Fibroblast of lung (primary cell): ENCODE results near the gene PRDM16. TPM values are rescaled to one million over a fixed set of nuclear protein-coding genes. Genes with fewer than 3 reads are reported as not detected.

Source experiments
- DNase-seq, 2 donors: peaks; one replicate each; pipeline versions ENCODE4 v3.0.0 to v3.0.0-alpha.2; 2010; ENCODE audit warnings: low read depth in 2 of 2
- H2AFZ ChIP-seq: 2 replicates; pipeline ENCODE4 v1.5.1; 2012; ENCODE audit warnings: low read length, control low read depth, inconsistent platforms
- H3K27ac ChIP-seq: 2 replicates; pipeline ENCODE4 v1.5.1; 2011; ENCODE audit warnings: low read length, control low read depth; ENCODE audit not compliant: insufficient read depth
- H3K27me3 ChIP-seq: 2 replicates; pipeline ENCODE4 v1.5.1; 2011; ENCODE audit warnings: mild to moderate bottlenecking, low read length; ENCODE audit not compliant: control insufficient read depth, insufficient read depth
- H3K36me3 ChIP-seq: 2 replicates; pipeline ENCODE4 v1.5.1; 2011; ENCODE audit warnings: low read length; ENCODE audit not compliant: control insufficient read depth, insufficient read depth
- H3K4me1 ChIP-seq: 2 replicates; pipeline ENCODE4 v1.5.1; 2011; ENCODE audit warnings: low read length; ENCODE audit not compliant: control insufficient read depth, insufficient read depth; ENCODE audit errors: extremely low read depth
- H3K4me2 ChIP-seq: 2 replicates; pipeline ENCODE4 v1.5.1; 2011; ENCODE audit warnings: low read length, control low read depth; ENCODE audit not compliant: insufficient read depth; ENCODE audit errors: extremely low read depth
- H3K4me3 ChIP-seq, 4 experiments: fragments of 200-600 bp in 1 of 4; sonication (generic) in 1 of 4; replicated peaks in 1 of 4; 2 replicates each; pipeline ENCODE4 v1.5.1; 2011 to 2016; ENCODE audit warnings: low read length in 4 of 4, low read depth in 3 of 4, mild to moderate bottlenecking in 3 of 4, control low read depth in 2 of 4, inconsistent platforms in 1 of 4, mixed read lengths in 1 of 4; ENCODE audit not compliant: insufficient read depth in 1 of 4; ENCODE audit errors: control extremely low read depth in 1 of 4
- H3K79me2 ChIP-seq: 2 replicates; pipeline ENCODE4 v1.5.1; 2012; ENCODE audit warnings: mild to moderate bottlenecking, low read length, inconsistent platforms; ENCODE audit not compliant: control insufficient read depth, insufficient read depth
- H3K9ac ChIP-seq: 2 replicates; pipeline ENCODE4 v1.5.1; 2011; ENCODE audit warnings: mild to moderate bottlenecking, low read length, control low read depth; ENCODE audit not compliant: insufficient read depth
- H3K9me3 ChIP-seq: 2 replicates; pipeline ENCODE4 v1.5.1; 2012; ENCODE audit warnings: low read depth, low read length; ENCODE audit not compliant: control insufficient read depth, insufficient read depth
- H4K20me1 ChIP-seq: 2 replicates; pipeline ENCODE4 v1.5.1; 2011; ENCODE audit warnings: low read length; ENCODE audit not compliant: control insufficient read depth, insufficient read depth; ENCODE audit errors: extremely low read depth
- EZH2 ChIP-seq: IDR thresholded peaks from 2 replicates; pipeline ENCODE4 v1.5.1; 2012; ENCODE audit warnings: low read length, control low read depth, mild to moderate bottlenecking; ENCODE audit errors: missing control alignments
- polyA plus RNA-seq, 2 donors: library from polyadenylated mRNA; depleted of rRNA in 1 of 2; stranded (reverse) in 1 of 2; unstranded in 1 of 2; fragments of >200 nt; gene quantifications; 2 replicates each; pipeline ENCODE4 v1.2.1, GENCODE V29; 2011 to 2012; ENCODE audit warnings: missing spikeins in 1 of 2
- total RNA-seq: library from RNA; depleted of rRNA; stranded (reverse); fragments of >200 nt; gene quantifications from 2 replicates; pipeline ENCODE4 v1.2.1, GENCODE V29; 2014
- TF ChIP-seq, protein P1 (sequence below), 2 donors: IDR thresholded peaks in 1 of 2; conservative IDR thresholded peaks in 1 of 2; 1 replicate in 1 of 2; 2 replicates in 1 of 2; pipeline ENCODE4 v1.5.1; 2011 to 2012; ENCODE audit warnings: low read length in 2 of 2, control low read depth in 1 of 2, inconsistent platforms in 1 of 2, low read depth in 1 of 2, mild to moderate bottlenecking in 1 of 2

Gene PRDM16
- total and polyA plus RNA-seq, 2 donors (not counting 1 experiment from before 2014, with no cell fraction given) = 0.30 to 1.8 TPM

DNA sequence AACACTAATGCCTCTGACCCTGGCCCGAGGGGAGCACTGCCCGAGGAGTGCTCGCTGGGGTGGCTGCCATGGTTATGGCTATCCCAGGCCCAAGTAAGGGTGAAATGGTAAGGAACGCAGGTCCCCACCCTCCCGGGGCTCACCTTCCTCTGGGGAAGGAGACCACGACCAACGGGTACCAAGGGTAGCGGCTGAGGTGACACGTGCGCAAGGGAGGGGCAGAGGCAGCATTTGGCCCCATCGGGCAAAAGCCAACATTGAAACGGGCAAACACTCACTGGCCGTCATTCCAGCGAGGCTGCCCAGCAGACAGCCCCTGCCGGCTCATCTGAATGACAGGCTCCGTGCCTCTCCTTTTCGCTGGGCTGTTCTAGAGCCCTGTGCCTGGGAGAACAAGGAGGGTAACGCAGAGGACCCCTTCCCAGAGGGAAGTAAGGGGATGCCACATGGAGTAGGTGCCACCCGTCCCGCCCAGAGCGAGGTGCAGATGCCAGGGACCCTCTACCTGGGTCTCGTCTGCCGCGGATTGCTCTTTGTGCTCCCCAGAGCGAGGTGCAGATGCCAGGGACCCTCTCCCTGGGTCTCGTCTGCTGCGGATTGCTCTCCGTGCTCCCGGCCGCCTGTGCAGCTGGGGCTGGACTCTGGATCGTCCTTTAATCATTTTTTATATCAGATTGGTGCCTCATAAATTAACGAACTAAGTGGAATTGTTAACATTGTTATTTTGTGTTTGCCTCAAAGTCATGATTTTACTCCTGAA, 31.5 kb upstream of the PRDM16 start:
- Histone ChIP-seq H3K9me3 (no peaks in the 10 kb centered on the region), H3K27me3 (no peaks in the 10 kb centered on the region), H4K20me1 (no peaks in the 10 kb centered on the region), H3K4me2 (no peak overlapping the region), H2AFZ (no peak overlapping the region), H3K4me3 (no peak overlapping the region), H3K4me1 (no peaks in the 10 kb centered on the region), H3K36me3 (no peaks in the 10 kb centered on the region), H3K9ac (no peak overlapping the region), H3K27ac (no peak overlapping the region), H3K79me2 (no peaks in the 10 kb centered on the region)
- no peak for DNase-seq
- TF ChIP-seq EZH2 = no peak
- TF ChIP-seq, protein P1, sequence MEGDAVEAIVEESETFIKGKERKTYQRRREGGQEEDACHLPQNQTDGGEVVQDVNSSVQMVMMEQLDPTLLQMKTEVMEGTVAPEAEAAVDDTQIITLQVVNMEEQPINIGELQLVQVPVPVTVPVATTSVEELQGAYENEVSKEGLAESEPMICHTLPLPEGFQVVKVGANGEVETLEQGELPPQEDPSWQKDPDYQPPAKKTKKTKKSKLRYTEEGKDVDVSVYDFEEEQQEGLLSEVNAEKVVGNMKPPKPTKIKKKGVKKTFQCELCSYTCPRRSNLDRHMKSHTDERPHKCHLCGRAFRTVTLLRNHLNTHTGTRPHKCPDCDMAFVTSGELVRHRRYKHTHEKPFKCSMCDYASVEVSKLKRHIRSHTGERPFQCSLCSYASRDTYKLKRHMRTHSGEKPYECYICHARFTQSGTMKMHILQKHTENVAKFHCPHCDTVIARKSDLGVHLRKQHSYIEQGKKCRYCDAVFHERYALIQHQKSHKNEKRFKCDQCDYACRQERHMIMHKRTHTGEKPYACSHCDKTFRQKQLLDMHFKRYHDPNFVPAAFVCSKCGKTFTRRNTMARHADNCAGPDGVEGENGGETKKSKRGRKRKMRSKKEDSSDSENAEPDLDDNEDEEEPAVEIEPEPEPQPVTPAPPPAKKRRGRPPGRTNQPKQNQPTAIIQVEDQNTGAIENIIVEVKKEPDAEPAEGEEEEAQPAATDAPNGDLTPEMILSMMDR (conservative IDR thresholded peaks at IDR 0.05 in 1 of 2, IDR thresholded peaks at IDR 0.05 in 1 of 2; ENCODE audit: low read depth in 1 of 2, low read length in 2 of 2) = no peak

DNA sequence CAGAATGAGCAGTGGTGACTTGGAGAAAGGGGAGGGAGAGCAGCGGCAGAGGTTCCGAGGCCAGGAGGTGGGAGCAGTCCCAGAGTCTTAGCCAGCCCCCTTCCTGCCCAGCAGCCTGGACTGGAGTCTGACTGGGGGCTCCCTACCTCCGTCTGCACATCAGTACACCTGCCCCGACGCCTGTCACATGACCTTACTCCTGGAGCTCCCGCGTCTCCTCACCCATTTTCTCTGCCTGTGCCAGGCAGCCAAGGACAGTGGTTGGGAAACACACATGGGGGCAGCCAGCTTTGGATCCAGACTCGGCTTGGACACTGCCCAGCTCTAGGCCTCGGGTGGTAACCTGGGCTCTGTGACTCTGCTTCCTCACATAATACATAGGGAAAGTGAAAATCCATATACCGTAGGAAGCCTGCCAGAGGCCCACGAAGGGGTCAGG, 30.9 kb upstream of the PRDM16 start:
- Histone ChIP-seq H3K4me3 (no peak overlapping the region), H3K4me1 (no peaks in the 10 kb centered on the region), H4K20me1 (no peaks in the 10 kb centered on the region), H3K27me3 (no peaks in the 10 kb centered on the region), H3K4me2 (no peak overlapping the region), H3K79me2 (no peaks in the 10 kb centered on the region), H3K9ac (no peak overlapping the region), H3K9me3 (no peaks in the 10 kb centered on the region), H2AFZ (no peak overlapping the region), H3K27ac (no peak overlapping the region), H3K36me3 (no peaks in the 10 kb centered on the region)
- TF ChIP-seq EZH2 = no peak
- TF ChIP-seq, protein P1 (conservative IDR thresholded peaks at IDR 0.05 in 1 of 2, IDR thresholded peaks at IDR 0.05 in 1 of 2; ENCODE audit: low read depth in 1 of 2, low read length in 2 of 2) = no peak
- no peak for DNase-seq

DNA sequence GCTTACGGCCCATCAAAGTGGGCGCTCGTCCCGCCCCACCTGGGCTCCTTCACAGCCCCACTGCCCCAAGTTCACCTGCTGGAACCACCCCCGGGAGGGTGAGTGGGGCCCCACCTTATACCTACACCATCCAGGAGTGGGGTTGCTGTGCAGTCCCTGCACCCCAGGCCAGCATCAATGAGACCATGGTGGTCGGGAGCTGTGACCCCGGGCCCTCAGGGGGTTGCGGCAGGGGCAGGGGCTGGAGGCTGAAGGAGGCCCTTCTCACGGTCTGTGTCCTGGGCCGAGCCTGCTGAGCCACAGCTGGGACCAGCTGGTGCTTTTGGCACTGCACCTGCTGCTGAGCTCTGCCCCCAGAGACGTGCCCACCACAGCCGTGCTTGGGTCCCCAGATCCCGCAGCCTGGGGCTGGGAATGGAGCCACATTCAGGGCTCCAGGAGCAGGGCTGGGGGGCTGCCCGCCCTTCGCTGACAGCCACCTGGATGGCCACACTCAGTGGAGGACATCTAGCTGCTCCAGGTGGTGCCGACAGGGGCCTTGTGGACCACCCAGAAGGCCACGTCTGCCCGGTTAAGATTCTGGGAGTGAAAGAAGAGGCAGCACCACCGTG, 30.3 kb upstream of the PRDM16 start:
- no peak overlapping the region for H3K9ac ChIP-seq
- no peak for DNase-seq
- H3K4me1 ChIP-seq = no peaks in the 10 kb centered on the region
- no peaks in the 10 kb centered on the region for H3K79me2 ChIP-seq
- no peaks in the 10 kb centered on the region for H4K20me1 ChIP-seq
- H3K27me3 ChIP-seq = no peaks in the 10 kb centered on the region
- no peaks in the 10 kb centered on the region for H3K9me3 ChIP-seq
- H3K27ac ChIP-seq = no peak overlapping the region
- no peak overlapping the region for H2AFZ ChIP-seq
- H3K4me2 ChIP-seq = no peak overlapping the region
- H3K36me3 ChIP-seq = no peaks in the 10 kb centered on the region
- no peak for TF ChIP-seq EZH2
- TF ChIP-seq, protein P1 (conservative IDR thresholded peaks at IDR 0.05 in 1 of 2, IDR thresholded peaks at IDR 0.05 in 1 of 2; ENCODE audit: low read depth in 1 of 2, low read length in 2 of 2) = no peak
- H3K4me3 ChIP-seq = no peak overlapping the region
